A549 (cell line): ENCODE measurements around the gene TEX11.
"Not testable (repeated sequence)": the region's sequence is repeated elsewhere in the genome, so short reads cannot be mapped to it uniquely, and the experiment has no call there.

ENCODE experiments used
- JUN ChIP-seq, 2 experiments: fragments of >200 bp; sonication (Bioruptor Twin); formaldehyde crosslinking; IDR thresholded peaks; 2 replicates in 1 of 2; 3 replicates in 1 of 2; pipeline ENCODE4 v1.6.1; 2016 to 2017
- KDM1A ChIP-seq: fragments of 200-600 bp; sonication (generic); IDR thresholded peaks from 2 replicates; pipeline ENCODE4 v1.6.1; 2016; ENCODE audit warnings: low read depth, mild to moderate bottlenecking
- MYC ChIP-seq: IDR thresholded peaks from 2 replicates; pipeline ENCODE4 v1.6.1; 2012; ENCODE audit warnings: mild to moderate bottlenecking, inconsistent platforms, low read length, improper control_type of control experiment, borderline replicate concordance
- NR3C1 ChIP-seq: fragments of >200 bp; sonication (Bioruptor Twin); formaldehyde crosslinking; IDR thresholded peaks from 3 replicates; pipeline ENCODE4 v1.6.1; 2017
- POLR2A ChIP-seq: IDR thresholded peaks from 2 replicates; pipeline ENCODE4 v1.6.1; 2012; ENCODE audit warnings: mild to moderate bottlenecking, low read length
- RFX5 ChIP-seq: fragments of 450-650 bp; IDR thresholded peaks from 2 replicates; pipeline ENCODE4 v1.7.1; 2014; ENCODE audit warnings: antibody characterized with exemption, mild to moderate bottlenecking, moderate library complexity
- SMC3 ChIP-seq: fragments of >200 bp; sonication (Bioruptor Twin); formaldehyde crosslinking; IDR thresholded peaks from 3 replicates; pipeline ENCODE4 v1.6.1; 2018; ENCODE audit warnings: inconsistent platforms
- SREBF2 ChIP-seq: fragments of 450-650 bp; IDR thresholded peaks from 2 replicates; pipeline ENCODE4 v1.6.1; 2014; ENCODE audit warnings: mild to moderate bottlenecking, moderate library complexity
- ZFP36 ChIP-seq: fragments of 450-650 bp; IDR thresholded peaks from 2 replicates; pipeline ENCODE4 v1.6.1; 2014; ENCODE audit warnings: borderline replicate concordance; ENCODE audit not compliant: partially characterized antibody
- TF ChIP-seq, protein P1 (sequence below): fragments of >200 bp; sonication (Bioruptor Twin); formaldehyde crosslinking; IDR thresholded peaks from 3 replicates; pipeline ENCODE4 v1.5.1; 2016
- TF ChIP-seq, protein P2 (sequence below): fragments of 150-350 bp; IDR thresholded peaks from 2 replicates; pipeline ENCODE4 v1.6.1; 2014; ENCODE audit warnings: low read depth, mild to moderate bottlenecking, low read length
- TF ChIP-seq, protein P3 (sequence below): fragments of 450-650 bp; IDR thresholded peaks from 2 replicates; pipeline ENCODE4 v1.6.1; 2014; ENCODE audit warnings: antibody characterized with exemption
- TF ChIP-seq, protein P4 (sequence below): IDR thresholded peaks from 2 replicates; pipeline ENCODE4 v1.6.1; 2012

DNA sequence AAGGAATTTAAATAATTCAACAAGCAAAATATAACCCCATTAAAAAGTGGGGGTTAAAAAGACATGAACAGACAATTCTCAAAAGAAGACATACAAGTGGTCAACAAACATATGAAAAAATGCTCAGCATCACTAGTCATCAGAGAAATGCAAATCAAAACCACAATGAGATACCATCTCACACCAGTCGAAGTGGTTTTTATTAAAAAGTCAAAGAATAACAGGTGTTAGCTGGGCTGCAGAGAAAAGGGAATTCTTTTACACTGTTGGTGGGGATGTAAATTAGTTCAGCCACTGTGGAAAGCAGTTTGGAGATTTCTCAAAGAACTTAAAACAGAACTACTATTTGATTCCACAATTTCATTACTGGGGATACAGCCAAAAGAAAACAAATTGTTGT is 111.8 kb downstream of the TEX11 start:
- TF ChIP-seq, protein P1, sequence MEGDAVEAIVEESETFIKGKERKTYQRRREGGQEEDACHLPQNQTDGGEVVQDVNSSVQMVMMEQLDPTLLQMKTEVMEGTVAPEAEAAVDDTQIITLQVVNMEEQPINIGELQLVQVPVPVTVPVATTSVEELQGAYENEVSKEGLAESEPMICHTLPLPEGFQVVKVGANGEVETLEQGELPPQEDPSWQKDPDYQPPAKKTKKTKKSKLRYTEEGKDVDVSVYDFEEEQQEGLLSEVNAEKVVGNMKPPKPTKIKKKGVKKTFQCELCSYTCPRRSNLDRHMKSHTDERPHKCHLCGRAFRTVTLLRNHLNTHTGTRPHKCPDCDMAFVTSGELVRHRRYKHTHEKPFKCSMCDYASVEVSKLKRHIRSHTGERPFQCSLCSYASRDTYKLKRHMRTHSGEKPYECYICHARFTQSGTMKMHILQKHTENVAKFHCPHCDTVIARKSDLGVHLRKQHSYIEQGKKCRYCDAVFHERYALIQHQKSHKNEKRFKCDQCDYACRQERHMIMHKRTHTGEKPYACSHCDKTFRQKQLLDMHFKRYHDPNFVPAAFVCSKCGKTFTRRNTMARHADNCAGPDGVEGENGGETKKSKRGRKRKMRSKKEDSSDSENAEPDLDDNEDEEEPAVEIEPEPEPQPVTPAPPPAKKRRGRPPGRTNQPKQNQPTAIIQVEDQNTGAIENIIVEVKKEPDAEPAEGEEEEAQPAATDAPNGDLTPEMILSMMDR = not testable (repeated sequence)
- TF ChIP-seq, protein P2, sequence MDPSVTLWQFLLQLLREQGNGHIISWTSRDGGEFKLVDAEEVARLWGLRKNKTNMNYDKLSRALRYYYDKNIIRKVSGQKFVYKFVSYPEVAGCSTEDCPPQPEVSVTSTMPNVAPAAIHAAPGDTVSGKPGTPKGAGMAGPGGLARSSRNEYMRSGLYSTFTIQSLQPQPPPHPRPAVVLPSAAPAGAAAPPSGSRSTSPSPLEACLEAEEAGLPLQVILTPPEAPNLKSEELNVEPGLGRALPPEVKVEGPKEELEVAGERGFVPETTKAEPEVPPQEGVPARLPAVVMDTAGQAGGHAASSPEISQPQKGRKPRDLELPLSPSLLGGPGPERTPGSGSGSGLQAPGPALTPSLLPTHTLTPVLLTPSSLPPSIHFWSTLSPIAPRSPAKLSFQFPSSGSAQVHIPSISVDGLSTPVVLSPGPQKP = not testable (repeated sequence)
- not testable (repeated sequence) for TF ChIP-seq POLR2A; SMC3; KDM1A; SREBF2; MYC; JUN (IDR thresholded peaks at IDR 0.05); RFX5; NR3C1; ZFP36
- TF ChIP-seq, protein P3, sequence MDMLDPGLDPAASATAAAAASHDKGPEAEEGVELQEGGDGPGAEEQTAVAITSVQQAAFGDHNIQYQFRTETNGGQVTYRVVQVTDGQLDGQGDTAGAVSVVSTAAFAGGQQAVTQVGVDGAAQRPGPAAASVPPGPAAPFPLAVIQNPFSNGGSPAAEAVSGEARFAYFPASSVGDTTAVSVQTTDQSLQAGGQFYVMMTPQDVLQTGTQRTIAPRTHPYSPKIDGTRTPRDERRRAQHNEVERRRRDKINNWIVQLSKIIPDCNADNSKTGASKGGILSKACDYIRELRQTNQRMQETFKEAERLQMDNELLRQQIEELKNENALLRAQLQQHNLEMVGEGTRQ = not testable (repeated sequence)
- TF ChIP-seq, protein P4, sequence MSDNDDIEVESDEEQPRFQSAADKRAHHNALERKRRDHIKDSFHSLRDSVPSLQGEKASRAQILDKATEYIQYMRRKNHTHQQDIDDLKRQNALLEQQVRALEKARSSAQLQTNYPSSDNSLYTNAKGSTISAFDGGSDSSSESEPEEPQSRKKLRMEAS = not testable (repeated sequence)
